ENCODE measurements around the gene ASIC3.

ASIC3 gene

DNA sequence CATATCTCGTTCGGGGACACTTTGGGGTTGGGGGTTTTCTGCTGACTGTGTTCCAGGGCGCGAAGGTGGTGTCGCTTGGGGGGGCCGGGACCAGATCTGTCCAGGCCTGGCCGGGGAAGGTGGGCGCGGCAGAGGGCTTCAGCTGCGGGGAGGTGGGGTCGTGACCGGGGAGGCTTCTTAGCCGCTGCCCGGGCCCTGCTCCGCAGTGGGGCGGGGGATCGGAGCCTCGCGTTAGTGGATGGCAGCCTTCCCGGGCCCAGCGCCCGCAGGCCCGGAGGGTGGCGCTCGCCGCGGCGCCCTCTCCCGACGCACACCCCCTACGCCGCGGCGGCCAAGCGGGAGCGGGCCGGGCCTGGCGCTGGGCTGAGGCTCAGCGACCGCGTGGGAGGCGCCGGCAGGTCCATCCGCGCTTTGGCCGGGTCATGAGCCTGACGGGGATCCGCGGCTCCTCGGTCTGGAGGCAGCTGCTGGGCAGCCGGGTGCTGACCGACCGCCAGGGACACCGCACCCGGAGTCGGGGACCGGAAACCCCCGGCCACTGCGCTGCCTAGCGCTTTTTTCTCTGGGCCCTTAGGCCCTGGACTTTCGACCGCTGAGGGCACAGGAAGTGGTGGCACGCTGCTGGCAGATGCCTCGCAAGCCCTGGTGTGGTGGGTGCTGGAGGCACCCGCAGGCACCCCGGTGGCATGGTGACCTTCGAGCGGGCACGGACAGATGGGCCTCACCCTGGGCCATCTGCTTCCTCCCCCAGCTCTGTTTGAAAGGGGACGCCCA lies 39.1 kb downstream of the ASIC3 start:
- H3K27me3 Mint-ChIP-seq (ENCODE audit: low read depth) = peaks cover 4% of the 10 kb centered on the region
- peak overlapping the region; percentile 50 to 83 (median 83) for H3K27ac Mint-ChIP-seq
- H3K36me3 Mint-ChIP-seq (ENCODE audit: low read depth) = no peaks in the 10 kb centered on the region
- peak overlapping the region; percentile 87 to 93 (median 93) for H3K4me3 Mint-ChIP-seq
- TF ChIP-seq, protein P1, sequence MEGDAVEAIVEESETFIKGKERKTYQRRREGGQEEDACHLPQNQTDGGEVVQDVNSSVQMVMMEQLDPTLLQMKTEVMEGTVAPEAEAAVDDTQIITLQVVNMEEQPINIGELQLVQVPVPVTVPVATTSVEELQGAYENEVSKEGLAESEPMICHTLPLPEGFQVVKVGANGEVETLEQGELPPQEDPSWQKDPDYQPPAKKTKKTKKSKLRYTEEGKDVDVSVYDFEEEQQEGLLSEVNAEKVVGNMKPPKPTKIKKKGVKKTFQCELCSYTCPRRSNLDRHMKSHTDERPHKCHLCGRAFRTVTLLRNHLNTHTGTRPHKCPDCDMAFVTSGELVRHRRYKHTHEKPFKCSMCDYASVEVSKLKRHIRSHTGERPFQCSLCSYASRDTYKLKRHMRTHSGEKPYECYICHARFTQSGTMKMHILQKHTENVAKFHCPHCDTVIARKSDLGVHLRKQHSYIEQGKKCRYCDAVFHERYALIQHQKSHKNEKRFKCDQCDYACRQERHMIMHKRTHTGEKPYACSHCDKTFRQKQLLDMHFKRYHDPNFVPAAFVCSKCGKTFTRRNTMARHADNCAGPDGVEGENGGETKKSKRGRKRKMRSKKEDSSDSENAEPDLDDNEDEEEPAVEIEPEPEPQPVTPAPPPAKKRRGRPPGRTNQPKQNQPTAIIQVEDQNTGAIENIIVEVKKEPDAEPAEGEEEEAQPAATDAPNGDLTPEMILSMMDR (IDR thresholded peaks at IDR 0.05; ENCODE audit: unreplicated experiment in 3 of 3) = peak in 2 of 3 experiments; percentile 20 to 33
- peaks cover 47% of the 10 kb centered on the region for H3K4me1 Mint-ChIP-seq
- H3K9me3 Mint-ChIP-seq = no peaks in the 10 kb centered on the region

DNA sequence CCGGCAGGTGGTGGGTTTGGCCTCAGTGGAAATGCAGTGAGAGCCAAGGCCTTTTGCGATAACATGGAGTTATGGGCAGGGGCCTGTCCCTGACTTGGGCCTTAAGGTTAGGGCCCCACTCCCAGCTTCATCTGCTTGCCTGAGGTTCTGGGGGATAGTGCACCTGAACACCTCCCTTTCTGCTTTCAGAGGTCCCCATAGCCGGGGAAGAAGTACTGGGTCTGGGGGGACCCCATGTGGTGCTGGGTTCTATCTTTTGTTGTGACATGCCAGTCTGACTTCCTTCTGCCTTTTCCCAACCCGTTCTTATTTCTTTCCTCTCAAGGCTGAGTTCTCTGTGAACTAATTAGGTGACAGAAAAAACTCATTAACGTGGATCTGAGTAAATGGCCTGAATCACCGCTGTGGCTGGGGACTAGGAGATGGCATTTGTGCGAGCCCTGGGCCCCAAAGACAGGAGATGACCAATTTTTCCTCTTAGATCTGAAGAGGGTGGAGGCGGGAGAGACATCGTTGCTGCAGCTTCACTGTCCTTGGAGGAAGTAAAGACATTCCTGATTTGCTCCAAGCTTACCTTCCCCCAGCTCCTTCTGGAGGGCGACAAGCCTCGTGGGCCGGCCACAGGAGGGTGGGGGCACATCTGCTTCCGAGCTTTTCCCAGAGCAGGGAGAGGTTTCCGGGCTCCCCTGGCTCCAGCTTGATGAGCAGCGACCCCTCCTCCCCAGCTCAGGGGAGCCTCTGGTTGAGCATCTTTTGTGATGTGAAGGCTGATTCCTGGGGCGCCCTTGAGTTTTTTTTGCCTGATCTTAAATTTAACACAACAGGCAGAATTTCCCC lies 39.9 kb downstream of the ASIC3 start:
- Mint-ChIP-seq H3K4me3 (peak overlapping the region; percentile 87 to 88 (median 87)), H3K4me1 (peaks cover 41% of the 10 kb centered on the region), H3K36me3 (ENCODE audit: low read depth) (no peaks in the 10 kb centered on the region), H3K27ac (peak overlapping the region; percentile 62 to 84 (median 74)), H3K27me3 (ENCODE audit: low read depth) (peaks cover 4% of the 10 kb centered on the region), H3K9me3 (no peaks in the 10 kb centered on the region)
- TF ChIP-seq, protein P1 (IDR thresholded peaks at IDR 0.05; ENCODE audit: unreplicated experiment in 3 of 3) = no peak

DNA sequence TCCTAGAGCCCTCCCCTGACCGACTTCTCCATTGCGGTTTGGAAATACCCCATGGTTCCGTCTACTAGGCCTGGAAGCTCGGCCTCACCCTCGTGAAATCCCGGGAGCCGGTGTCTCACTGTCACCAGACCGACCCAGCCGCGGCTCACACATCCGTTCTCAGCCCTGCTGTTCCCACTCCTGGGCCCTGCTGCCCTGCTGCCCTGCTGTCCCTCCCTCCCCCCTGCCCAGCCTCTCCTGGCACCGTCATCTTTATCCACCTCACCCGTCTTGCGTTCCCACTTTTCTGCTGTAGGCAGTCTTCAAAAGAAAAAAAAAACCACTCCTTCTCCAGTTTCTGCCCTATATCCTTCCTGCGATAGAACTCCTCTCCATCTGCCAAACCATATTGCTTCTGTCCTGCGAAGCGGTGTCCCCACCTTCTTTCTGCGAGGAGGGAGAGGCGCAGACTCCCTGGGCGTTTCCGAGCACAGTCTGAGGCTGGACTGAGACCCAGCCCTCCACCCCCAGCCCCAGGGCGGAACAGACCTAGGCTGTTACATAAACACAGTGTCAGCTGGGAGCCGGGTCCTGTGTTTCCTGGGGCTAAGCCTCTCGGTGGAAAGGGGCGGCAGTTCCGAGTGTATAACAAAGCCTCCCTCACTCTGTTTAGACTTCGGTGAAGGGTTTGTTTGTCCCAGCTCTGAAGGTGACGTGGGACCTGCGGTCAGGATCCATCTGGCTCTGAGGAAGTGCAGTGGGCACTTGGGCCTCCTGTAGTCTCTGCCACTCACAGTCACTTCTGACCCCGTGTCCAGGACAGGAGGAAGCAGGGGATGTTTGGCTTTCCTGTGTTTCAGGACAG lies 40.7 kb downstream of the ASIC3 start:
- peaks cover 41% of the 10 kb centered on the region for H3K4me1 Mint-ChIP-seq
- peak overlapping the region; percentile 44 to 86 (median 84) for H3K27ac Mint-ChIP-seq
- TF ChIP-seq, protein P1 (IDR thresholded peaks at IDR 0.05; ENCODE audit: unreplicated experiment in 3 of 3) = no peak
- H3K27me3 Mint-ChIP-seq (ENCODE audit: low read depth) = peaks cover 4% of the 10 kb centered on the region
- H3K9me3 Mint-ChIP-seq = no peaks in the 10 kb centered on the region
- no peaks in the 10 kb centered on the region for H3K36me3 Mint-ChIP-seq (ENCODE audit: low read depth)
- H3K4me3 Mint-ChIP-seq = peak overlapping the region; percentile 87 to 88 (median 87)

DNA sequence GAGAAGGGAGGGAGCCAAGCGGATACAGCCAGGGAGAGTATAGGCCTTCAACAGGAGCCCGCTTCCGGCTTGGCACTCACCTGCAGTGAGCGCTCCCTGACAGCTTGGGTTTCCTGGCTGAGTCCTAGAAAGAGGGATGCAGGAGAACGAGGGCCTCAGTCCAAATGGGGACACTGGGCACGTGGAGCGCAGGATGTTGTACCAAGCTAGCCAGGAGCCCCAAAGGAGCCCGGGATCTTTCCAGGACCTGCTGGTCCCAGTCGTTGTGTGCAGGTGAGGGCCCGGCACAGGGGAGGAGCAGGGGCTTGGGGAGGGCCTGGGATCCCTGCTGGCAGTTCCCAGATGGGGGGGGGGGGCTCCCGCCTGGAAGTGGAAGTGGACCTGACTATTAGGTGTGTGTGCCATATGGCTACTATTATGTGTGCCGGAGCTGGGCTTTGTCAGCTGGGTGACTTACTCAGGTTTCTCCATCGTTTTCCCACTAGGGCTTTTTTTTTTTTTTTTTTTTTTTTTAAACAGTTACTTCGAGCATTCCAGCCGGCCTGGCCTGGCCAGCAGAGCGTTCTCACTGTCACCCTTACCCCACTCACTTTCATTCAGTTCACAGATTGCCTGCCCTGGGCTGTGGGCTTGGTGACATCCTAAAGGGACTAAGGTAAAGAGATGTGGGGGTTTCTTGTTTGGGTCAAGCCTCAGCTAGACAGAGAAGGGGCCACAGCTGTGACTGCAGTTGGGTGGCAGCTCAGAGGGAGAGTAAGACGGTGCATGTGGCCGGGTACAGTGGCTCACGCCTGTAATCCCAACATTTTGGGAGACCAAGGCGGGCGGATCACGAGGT lies 41.8 kb downstream of the ASIC3 start:
- H3K27me3 Mint-ChIP-seq (ENCODE audit: low read depth) = peaks cover 4% of the 10 kb centered on the region
- H3K4me3 Mint-ChIP-seq = peak overlapping the region; percentile 87 to 88 (median 87)
- TF ChIP-seq, protein P1 (IDR thresholded peaks at IDR 0.05; ENCODE audit: unreplicated experiment in 3 of 3) = no peak

DNA sequence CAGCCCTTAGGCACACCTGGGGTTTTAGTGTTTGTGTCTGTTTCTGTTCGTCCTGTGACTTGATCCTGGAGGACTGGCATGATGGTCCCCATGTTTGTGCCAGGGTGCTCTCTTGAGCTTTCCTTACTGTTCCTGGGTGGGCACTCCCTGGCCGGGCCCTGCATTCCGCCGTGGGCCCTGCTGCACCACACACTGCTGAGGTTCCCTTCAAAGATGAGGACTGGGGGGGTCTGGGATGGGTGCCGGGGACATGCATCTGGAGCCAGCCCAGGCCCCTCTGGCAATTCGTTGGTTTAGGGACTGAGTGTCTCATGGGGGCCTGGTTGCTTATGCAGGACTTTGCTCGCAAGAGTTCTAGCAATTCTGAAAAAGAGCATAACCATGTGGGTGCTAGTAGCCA lies 42.7 kb downstream of the ASIC3 start:
- peaks cover 27% of the 10 kb centered on the region for H3K4me1 Mint-ChIP-seq
- TF ChIP-seq, protein P1 (IDR thresholded peaks at IDR 0.05; ENCODE audit: unreplicated experiment in 3 of 3) = no peak
- H3K27me3 Mint-ChIP-seq (ENCODE audit: low read depth) = peaks cover 4% of the 10 kb centered on the region
- H3K4me3 Mint-ChIP-seq = peak overlapping the region in 1 of 3 experiments; percentile 30
- H3K36me3 Mint-ChIP-seq (ENCODE audit: low read depth) = no peaks in the 10 kb centered on the region
- H3K9me3 Mint-ChIP-seq = no peaks in the 10 kb centered on the region
- no peak overlapping the region for H3K27ac Mint-ChIP-seq

More for the DNA sequence above, 41.8 kb downstream of the ASIC3 start:
- Mint-ChIP-seq H3K27ac (peak overlapping the region; percentile 44 to 86 (median 84)), H3K9me3 (no peaks in the 10 kb centered on the region), H3K4me1 (peaks cover 35% of the 10 kb centered on the region), H3K36me3 (ENCODE audit: low read depth) (no peaks in the 10 kb centered on the region)
